ENCODE data around the gene C1GALT1C1L.

DNA sequence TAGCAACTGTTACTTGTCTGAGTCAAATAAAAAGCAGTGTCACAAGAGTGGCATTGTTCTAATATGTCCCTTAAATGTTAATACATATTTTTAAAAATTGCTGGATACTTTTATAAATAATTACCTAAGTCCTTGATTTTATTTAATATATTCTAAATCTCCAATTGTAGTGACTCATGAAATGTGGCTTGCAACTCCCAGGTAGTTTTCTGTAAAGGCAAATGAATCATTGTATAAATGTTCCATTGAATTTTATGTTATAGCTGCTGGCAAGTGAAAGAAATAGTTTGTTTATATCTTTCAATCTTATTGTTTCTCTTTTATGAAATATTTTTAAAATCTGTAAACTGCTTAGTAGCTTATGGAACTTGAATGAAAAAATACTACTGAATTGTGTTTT is 32.7 kb upstream of the C1GALT1C1L start:
- TF ChIP-seq POLR2AphosphoS5 (IDR thresholded peaks at IDR 0.05) (no peak), POLR2A (IDR thresholded peaks at IDR 0.05) (no peak), CTCF (IDR thresholded peaks at IDR 0.05) (no peak)

Measured in stomach (tissue), 4 donors.